Measurements from ENCODE around the gene UBTD1.

- no peak for TF ChIP-seq CTCF (IDR thresholded peaks at IDR 0.05)
- TF ChIP-seq ZFX (IDR thresholded peaks at IDR 0.05; ENCODE audit: borderline replicate concordance): no peak
Measured at GRCh38 chr10:97481071-97481470, 17.7 kb upstream of the UBTD1 start.

Data from 22Rv1 (cell line).